ENCODE data around the gene STAT4.
"Not testable (repeated sequence)": the region's sequence is repeated elsewhere in the genome, so short reads cannot be mapped to it uniquely, and the experiment has no call there.

The STAT4 gene

DNA sequence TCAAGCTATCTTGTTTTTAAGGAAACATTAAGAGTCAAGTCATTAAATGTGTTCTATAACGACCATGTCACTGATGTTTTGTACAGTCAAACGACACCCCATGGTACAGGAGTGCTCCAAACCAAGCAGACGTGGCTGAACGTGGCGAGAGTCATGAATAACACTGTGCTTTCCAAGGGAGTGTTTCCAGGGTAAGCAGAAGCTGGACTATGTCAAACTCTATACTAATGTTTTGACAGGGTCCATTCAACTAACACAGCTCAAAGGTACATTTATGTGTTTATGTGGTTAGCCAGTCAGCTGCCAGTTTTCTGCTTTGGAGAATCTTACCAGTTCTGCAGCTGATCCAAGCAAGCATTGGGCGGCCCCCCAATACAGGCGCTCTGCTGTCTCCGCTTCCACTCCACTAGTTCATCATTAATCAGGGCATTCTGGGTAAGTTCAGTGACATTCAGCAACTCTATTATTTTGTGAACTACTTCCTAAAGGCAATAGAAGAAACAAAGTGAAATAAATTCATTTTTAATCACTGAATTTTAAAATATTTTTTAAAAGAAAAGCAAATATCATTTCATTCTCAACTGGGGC lies 153.2 kb downstream of the STAT4 start:
- no peak for DNase-seq (ENCODE audit: low read depth)
- H3K4me3 ChIP-seq (ENCODE audit: low read depth, low read length), result no peak overlapping the region
- no peak for TF ChIP-seq CTCF (conservative IDR thresholded peaks at IDR 0.05; ENCODE audit: low read depth, low read length)

GRCh38 chr2:190996947-190997346 lies 153.8 kb downstream of the STAT4 start:
- DNase-seq (ENCODE audit: low read depth), result no peak
- no peak for TF ChIP-seq CTCF (conservative IDR thresholded peaks at IDR 0.05; ENCODE audit: low read depth, low read length)
- no peak overlapping the region for H3K4me3 ChIP-seq (ENCODE audit: low read depth, low read length)

GRCh38 chr2:190996338-190996946 lies 154.4 kb downstream of the STAT4 start:
- DNase-seq (ENCODE audit: low read depth), result peak; percentile 60
- peak; percentile 85 for TF ChIP-seq CTCF (conservative IDR thresholded peaks at IDR 0.05; ENCODE audit: low read depth, low read length)
- H3K4me3 ChIP-seq (ENCODE audit: low read depth, low read length), result no peak overlapping the region

DNA sequence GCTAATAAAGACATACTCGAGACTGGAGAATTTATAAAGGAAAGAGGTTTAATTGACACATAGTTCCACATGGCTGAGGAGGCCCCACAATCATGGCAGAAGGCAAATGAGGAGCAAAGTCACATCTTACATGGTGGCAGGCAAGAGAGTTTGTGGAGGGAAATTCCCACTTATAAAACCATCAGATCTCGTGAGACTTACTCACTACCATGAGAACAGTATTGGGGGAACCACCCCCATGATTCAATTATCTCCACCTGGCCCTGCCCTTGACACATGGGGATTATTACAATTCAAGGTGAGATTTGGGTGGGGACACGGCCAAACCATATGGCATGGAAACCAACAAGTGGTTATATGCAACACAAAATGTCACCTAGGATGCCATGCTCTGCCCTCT lies 155.5 kb downstream of the STAT4 start:
- not testable (repeated sequence) for DNase-seq (ENCODE audit: low read depth); H3K4me3 ChIP-seq (ENCODE audit: low read depth, low read length)

- H3K4me3 ChIP-seq (ENCODE audit: low read depth, low read length), result no peak overlapping the region
- TF ChIP-seq CTCF (conservative IDR thresholded peaks at IDR 0.05; ENCODE audit: low read depth, low read length), result no peak
- no peak for DNase-seq (ENCODE audit: low read depth)
Measured at GRCh38 chr2:190994148-190994547, 156.6 kb downstream of the STAT4 start.

- no peak overlapping the region for H3K4me3 ChIP-seq (ENCODE audit: low read depth, low read length)
- DNase-seq (ENCODE audit: low read depth), result no peak
- TF ChIP-seq CTCF (conservative IDR thresholded peaks at IDR 0.05; ENCODE audit: low read depth, low read length), result no peak
Measured at GRCh38 chr2:190993292-190993643, 157.5 kb downstream of the STAT4 start.

GRCh38 chr2:190990132-190990531 lies 160.7 kb downstream of the STAT4 start:
- H3K4me3 ChIP-seq (ENCODE audit: low read depth, low read length), result no peak overlapping the region
- no peak for DNase-seq (ENCODE audit: low read depth)
- TF ChIP-seq CTCF (conservative IDR thresholded peaks at IDR 0.05; ENCODE audit: low read depth, low read length), result no peak
